ENCODE results near the gene MRPL12.
"Not testable (repeated sequence)": the region's sequence is repeated elsewhere in the genome, so short reads cannot be mapped to it uniquely, and the experiment has no call there.

MRPL12 gene

DNA sequence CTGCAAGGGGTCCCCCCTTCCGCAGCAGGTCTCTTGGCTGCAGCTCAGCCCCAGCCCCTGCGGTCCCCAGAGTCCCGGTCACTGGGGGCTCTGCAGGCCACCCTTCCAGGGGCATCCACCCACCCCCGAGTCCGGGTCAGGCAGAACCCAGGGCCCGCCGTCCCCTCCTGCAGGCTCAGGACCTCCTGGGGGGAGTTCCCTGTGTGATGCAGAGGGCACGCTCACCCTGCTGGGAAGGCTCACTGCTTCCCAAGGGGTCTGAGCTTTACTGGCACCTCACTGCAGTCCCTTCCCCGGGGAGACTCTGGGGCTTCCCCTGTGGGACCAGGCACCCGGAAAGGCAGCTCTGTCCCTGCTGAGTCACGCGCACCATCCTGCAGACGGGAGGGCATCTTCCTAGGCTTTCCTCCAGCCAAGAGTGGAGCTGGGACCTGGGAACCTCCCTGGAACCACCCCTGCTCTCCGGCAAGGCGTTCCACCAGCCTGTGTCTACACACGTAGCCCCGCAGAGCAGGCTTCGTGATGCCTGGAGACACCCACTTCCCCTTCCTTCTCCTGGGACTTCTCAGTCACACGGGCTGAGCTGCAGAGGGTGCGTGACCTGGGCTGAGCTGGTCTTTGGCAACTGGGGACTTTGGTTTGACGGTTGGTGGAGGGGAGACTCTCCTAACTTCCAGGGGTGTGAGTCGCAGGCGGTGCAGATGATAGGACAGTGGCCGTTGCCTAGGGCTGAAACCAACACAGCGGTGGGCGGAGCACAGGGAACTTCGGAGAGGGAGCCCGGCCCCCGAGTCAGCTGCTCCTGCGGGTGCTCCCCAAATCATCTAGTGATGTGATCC is 32.3 kb downstream of the MRPL12 start:
- H3K4me1 Mint-ChIP-seq, result peaks cover 12% of the 10 kb centered on the region
- no peak for DNase-seq (ENCODE audit: low spot score in 2 of 2)
- H3K9me3 Mint-ChIP-seq, result no peaks in the 10 kb centered on the region
- no peaks in the 10 kb centered on the region for H3K36me3 Mint-ChIP-seq (ENCODE audit: insufficient read depth)
- H3K27ac Mint-ChIP-seq (ENCODE audit: low read depth), result no peak overlapping the region
- ATAC-seq (replicated peaks; ENCODE audit: extremely low read depth, poor library complexity, severe bottlenecking), result no peak
- peaks cover 44% of the 10 kb centered on the region for H3K27me3 Mint-ChIP-seq
- no peak overlapping the region for H3K4me3 Mint-ChIP-seq

DNA sequence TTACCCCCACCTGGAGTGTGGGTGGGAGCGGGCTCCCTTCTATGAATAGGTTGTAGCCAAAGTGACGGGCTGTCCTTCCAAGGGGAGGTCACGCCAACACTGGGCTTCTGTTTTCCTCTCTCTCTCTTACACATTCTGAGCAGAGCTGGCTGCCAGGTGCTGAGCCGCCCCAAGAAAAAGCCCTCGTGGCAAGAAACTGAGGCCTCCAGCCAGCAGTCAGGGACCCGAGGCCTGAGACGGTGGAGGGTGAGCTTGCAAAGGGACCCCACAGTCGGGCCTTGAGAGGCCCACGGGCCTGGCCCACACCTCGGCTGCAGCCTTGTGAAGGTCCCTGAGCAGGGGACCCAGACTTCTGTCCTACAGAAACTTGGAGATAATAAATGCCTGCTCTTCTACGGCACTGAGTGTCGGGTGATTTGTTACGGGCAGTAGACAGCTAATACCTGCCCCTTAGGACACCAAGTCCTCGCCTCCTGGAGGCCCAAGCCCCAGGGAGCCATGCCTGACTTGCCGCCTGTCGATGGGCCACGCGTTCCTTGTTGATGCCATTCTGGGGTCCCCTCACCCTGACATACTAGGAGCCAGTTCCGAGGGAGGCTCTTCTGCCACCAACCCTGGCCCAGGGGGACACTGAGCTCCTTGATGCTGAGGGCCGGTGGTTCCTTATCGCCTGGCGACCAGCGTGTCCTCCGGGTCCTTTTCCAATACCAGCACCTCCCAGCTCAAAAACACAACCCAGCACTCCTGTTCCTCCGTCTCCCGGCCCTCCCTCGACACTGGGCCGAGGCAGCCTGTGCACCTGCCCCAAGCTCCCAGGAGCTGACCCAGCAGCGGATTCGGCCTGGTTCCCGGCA is 35.0 kb downstream of the MRPL12 start:
- no peaks in the 10 kb centered on the region for H3K36me3 Mint-ChIP-seq (ENCODE audit: insufficient read depth)
- peaks cover 18% of the 10 kb centered on the region for H3K27me3 Mint-ChIP-seq
- no peak overlapping the region for H3K27ac Mint-ChIP-seq (ENCODE audit: low read depth)
- no peaks in the 10 kb centered on the region for H3K9me3 Mint-ChIP-seq
- peaks cover 12% of the 10 kb centered on the region for H3K4me1 Mint-ChIP-seq
- DNase-seq (ENCODE audit: low spot score in 2 of 2), result no peak
- no peak overlapping the region for H3K4me3 Mint-ChIP-seq
- ATAC-seq (replicated peaks; ENCODE audit: extremely low read depth, poor library complexity, severe bottlenecking), result no peak

- no peaks in the 10 kb centered on the region for H3K36me3 Mint-ChIP-seq (ENCODE audit: insufficient read depth)
- ATAC-seq (replicated peaks; ENCODE audit: extremely low read depth, poor library complexity, severe bottlenecking) (no peak), DNase-seq (ENCODE audit: low spot score in 2 of 2) (no peak)
Measured at GRCh38 chr17:81738801-81739393, 35.7 kb downstream of the MRPL12 start.

DNA sequence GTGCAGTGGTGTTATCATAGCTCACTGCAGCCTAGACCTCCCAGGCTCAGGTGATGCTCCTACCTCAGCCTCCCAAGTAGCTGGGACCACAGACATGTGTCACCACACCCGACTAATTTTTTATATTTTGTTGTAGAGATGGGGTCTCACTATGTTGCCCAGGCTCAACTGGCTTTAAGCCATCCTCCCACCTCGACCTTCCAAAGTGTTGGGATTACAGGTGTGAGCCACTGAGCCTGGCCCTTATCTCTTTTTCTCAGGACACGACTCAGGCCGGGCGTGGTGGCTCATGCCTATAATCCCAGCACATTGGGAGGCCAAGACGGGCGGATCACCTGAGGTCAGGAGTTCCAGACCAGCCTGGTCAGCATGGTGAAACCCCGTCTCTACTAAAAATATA is 36.4 kb downstream of the MRPL12 start:
- not testable (repeated sequence) for DNase-seq (ENCODE audit: low spot score in 2 of 2); H3K36me3 Mint-ChIP-seq (ENCODE audit: insufficient read depth); H3K27ac Mint-ChIP-seq (ENCODE audit: low read depth); H3K9me3 Mint-ChIP-seq; H3K4me3 Mint-ChIP-seq; H3K27me3 Mint-ChIP-seq; H3K4me1 Mint-ChIP-seq; ATAC-seq (replicated peaks; ENCODE audit: extremely low read depth, poor library complexity, severe bottlenecking)

More at GRCh38 chr17:81738801-81739393, 35.7 kb downstream of the MRPL12 start:
- no peak overlapping the region for H3K27ac Mint-ChIP-seq (ENCODE audit: low read depth)
- H3K4me3 Mint-ChIP-seq, result no peak overlapping the region
- H3K4me1 Mint-ChIP-seq, result peaks cover 6% of the 10 kb centered on the region
- H3K9me3 Mint-ChIP-seq, result no peaks in the 10 kb centered on the region
- H3K27me3 Mint-ChIP-seq, result peaks cover 11% of the 10 kb centered on the region

DNA sequence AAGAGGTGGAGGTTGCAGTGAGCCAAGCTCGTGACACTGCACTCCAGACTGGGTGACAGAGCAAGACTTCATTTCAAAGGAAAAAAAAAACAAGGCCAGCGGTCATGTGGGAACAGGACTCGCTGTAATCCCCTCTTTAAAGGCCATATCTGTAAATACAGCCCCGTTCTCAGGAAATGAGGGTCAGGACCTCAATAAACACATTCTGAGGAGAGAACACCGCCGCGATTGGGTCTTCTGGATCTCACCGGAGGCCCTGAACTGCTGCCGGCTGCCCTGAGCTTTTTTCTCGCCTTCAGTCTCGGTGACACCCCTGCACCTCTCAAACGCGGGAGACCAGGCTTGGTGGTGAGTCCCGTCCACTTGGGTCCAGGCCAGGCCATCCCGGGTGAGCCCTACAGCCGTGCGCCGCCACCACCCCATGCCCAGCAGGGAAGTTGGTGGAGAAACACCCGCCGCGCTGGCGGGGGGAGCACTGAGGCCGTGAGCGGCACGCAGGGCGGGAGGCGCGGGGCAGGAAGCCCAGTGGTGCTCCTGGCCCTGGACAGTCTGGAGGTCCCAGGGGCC is 37.3 kb downstream of the MRPL12 start:
- H3K27ac Mint-ChIP-seq (ENCODE audit: low read depth), result no peak overlapping the region
- H3K4me1 Mint-ChIP-seq, result peaks cover 5% of the 10 kb centered on the region
- DNase-seq (ENCODE audit: low spot score in 2 of 2) (no peak), ATAC-seq (replicated peaks; ENCODE audit: extremely low read depth, poor library complexity, severe bottlenecking) (no peak)
- no peak overlapping the region for H3K4me3 Mint-ChIP-seq
- H3K27me3 Mint-ChIP-seq, result peaks cover 7% of the 10 kb centered on the region
- H3K36me3 Mint-ChIP-seq (ENCODE audit: insufficient read depth), result no peaks in the 10 kb centered on the region
- no peaks in the 10 kb centered on the region for H3K9me3 Mint-ChIP-seq

DNA sequence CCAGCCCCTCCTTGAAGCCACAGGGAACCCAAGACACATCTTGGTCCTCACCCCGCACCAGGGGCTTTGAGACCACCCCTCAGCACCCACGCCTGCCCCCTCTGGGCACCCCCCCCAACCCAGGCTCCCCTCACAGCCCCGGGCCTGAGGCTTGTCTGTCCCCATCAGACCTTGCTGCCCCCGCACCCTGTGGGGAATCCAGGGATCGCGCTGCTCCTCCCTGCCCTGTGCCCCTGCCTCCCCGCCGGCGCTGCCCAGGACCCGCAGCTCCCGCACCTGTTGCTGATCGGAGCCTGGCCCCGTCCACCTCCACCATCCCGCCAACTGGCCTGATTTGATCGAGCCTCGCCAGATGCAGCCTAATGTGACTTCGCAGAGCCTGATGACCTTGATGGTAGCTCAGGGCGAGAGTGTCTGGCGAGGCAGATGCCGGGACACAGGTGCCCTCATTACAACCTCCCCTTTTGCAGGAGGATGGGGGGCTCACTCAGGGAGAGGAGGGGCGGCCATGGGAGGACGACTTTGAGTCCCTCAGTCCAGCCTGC is 38.0 kb downstream of the MRPL12 start:
- ATAC-seq (replicated peaks; ENCODE audit: extremely low read depth, poor library complexity, severe bottlenecking) (no peak), DNase-seq (ENCODE audit: low spot score in 2 of 2) (no peak)
- Mint-ChIP-seq H3K27me3 (peaks cover under 1% of the 10 kb centered on the region), H3K27ac (ENCODE audit: low read depth) (no peak overlapping the region), H3K36me3 (ENCODE audit: insufficient read depth) (no peaks in the 10 kb centered on the region), H3K4me3 (no peak overlapping the region), H3K4me1 (no peaks in the 10 kb centered on the region), H3K9me3 (no peaks in the 10 kb centered on the region)

DNA sequence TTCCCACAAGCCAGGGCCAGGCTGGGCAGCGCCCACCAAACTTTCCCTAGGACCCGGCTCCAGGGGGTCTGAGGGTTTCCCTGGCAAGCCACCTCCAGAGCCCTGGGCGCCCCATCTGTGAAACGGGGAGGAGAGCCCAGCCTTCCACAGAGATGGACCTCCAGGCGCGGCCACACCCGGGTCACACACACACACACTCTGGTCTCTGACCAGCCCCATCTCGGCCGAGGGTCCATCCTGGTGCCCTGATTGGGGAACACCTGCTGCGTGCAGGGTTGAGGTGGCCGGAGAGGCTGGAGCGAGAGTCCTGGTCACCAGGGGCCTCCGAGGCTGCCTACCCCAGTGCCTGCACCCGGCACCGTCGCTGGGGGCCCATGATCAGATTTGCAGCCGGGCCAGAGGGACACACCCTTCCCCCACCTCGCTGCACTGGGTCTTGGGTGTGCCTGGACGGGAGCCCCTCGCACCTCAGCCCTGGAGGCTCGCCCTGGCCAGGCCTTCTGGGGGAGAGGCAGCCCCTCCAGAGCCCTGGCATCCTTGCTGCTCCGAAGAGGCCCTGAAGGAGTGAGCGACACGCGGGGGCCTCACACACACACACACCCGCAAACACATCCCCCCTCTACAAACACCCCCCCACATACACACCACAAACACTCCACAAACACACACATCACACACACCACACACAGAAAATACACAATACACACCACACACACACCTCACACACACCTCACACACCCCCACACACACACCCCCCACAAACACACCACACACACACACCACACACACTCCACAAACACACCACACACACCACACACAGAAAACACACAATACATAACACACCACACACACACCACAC is 38.7 kb downstream of the MRPL12 start:
- no peaks in the 10 kb centered on the region for H3K9me3 Mint-ChIP-seq
- H3K27me3 Mint-ChIP-seq, result no peaks in the 10 kb centered on the region
- H3K4me3 Mint-ChIP-seq, result no peak overlapping the region
- no peak overlapping the region for H3K27ac Mint-ChIP-seq (ENCODE audit: low read depth)
- ATAC-seq (replicated peaks; ENCODE audit: extremely low read depth, poor library complexity, severe bottlenecking) (no peak), DNase-seq (ENCODE audit: low spot score in 2 of 2) (no peak)
- H3K4me1 Mint-ChIP-seq, result no peaks in the 10 kb centered on the region
- no peaks in the 10 kb centered on the region for H3K36me3 Mint-ChIP-seq (ENCODE audit: insufficient read depth)
